GM13976 (cell line): ENCODE measurements around the gene GRN.
A peak's percentile ranks its signal among the peaks of the same experiment; 100 is the strongest.

Experiments used
- DNase-seq: peaks from one replicate; pipeline ENCODE4 v3.0.0; 2012; ENCODE audit warnings: low spot score
- in situ Hi-C: fragments of 300-500 bp; cut with MboI; formaldehyde crosslinking; loops from one replicate; pipeline ENCODE4 v1.12.0; 2022; ENCODE audit warnings: low sequenced_read_pairs, mixed read lengths, inconsistent platforms; ENCODE audit not compliant: unreplicated experiment
- TF ChIP-seq, protein P1 (sequence below): IDR thresholded peaks from 2 replicates; pipeline ENCODE4 v1.5.1; 2012; ENCODE audit warnings: borderline replicate concordance, mild to moderate bottlenecking; ENCODE audit not compliant: insufficient read depth; ENCODE audit errors: extremely low read depth, missing control alignments, control extremely low read depth

Gene GRN

DNA sequence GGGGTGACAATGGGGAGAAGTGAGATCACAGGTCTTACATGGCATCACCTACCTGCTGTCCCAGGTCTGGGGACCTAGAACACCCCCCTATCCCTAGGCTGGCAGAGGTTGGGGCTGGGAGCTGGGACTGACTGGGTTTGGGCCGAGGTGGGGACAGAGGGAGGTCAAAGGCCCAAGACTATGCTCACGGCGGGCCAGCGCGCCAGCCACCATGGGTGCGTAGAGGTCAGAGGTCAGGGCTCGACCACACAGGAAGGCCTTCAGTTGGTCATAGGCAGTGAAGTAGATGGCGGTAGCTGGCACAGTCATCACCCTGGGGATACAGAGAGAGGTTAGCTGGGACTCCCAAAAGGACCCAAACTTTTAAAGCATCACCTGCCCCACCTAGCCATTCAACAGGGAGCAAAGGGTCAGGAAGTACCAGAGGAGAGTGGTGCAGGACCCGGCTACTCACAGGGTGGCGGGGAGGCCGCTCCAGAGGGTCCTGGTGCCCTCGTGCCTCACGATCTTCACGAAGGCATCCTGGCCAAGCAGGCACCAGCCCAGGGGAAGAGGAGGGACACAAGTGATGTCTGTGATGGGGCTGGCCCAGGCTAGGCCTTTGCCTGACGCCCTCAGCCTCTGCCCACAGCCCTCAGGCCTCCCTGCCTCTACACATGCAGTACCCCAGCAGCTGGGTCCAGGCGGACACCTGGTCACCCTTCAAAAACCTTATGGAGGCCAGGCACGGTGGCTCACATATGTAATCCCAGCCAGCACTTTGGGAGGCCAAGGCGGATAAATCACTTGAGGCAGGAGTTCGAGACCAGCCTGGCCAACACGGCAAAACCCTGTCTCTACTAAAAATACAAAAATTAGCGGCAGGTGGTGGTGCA is 23.6 kb upstream of the GRN start:
- in situ Hi-C loops, result no loop called here
- no peak for DNase-seq
- TF ChIP-seq, protein P1, sequence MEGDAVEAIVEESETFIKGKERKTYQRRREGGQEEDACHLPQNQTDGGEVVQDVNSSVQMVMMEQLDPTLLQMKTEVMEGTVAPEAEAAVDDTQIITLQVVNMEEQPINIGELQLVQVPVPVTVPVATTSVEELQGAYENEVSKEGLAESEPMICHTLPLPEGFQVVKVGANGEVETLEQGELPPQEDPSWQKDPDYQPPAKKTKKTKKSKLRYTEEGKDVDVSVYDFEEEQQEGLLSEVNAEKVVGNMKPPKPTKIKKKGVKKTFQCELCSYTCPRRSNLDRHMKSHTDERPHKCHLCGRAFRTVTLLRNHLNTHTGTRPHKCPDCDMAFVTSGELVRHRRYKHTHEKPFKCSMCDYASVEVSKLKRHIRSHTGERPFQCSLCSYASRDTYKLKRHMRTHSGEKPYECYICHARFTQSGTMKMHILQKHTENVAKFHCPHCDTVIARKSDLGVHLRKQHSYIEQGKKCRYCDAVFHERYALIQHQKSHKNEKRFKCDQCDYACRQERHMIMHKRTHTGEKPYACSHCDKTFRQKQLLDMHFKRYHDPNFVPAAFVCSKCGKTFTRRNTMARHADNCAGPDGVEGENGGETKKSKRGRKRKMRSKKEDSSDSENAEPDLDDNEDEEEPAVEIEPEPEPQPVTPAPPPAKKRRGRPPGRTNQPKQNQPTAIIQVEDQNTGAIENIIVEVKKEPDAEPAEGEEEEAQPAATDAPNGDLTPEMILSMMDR, result no peak

DNA sequence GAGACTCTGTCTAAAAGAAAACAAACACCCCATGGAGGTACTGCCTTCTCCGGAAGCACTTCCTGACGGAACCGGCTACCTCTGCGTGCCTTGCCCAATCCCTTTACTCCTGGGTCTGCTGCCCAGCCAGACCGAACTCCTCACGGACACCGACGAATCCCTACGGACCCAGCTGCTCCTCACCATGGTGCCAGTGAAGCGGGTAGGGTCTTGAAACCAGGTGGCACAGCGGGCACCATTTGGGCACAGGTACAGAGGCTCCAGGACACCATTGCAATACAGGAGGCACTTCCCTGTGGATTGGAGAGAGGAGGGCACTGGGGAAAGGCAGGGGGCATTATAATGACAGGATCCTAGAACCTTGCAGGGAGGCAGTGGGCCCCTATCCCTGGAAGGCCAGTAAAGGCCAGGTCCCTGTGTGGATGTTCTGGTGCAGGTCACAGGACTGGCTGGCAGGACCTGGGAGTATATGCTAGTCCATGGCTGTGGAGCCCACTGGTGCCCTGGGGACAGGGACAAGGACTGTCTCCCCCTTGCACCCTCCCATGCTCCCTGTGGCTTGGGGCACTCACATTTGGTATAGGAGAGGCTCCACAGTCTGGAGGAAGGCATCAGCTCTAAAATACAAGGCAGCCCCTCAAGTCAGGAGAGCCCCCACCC is 22.7 kb upstream of the GRN start:
- DNase-seq, result no peak
- in situ Hi-C loops, result no loop called here
- TF ChIP-seq, protein P1, result no peak

DNA sequence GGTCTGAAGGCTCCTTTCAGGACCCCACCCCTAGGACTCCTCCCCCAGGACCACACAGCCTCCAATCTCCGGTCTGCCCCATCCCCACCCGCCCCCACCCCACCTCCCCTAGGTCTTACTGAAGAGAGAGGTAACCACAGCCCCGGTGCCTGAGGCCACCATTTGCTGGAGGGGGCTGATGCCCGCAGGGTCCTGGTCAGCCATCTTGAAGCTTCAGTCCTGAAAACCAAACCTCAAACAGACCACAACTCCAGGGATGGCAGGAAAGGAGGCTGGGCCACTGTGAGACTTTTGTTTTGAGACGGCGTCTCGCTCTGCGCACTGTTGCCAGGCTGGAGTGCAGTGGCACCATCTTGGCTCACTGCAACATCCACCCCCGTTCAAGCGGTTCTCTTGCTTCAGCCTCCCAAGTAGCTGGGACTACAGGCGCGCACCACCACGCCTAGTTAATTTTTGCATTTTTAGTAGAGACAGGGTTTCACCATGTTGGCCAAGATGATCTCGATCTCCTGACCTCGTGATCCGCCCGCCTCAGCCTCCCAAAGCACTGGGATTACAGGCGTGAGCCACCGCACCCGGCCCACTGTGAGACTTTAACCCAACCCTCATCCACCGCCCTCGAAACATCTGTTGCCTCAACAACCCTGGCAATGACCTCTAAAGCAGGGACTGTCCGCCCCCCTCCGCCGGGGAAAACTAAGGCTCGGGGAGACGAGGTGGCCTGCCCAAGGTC is 21.6 kb upstream of the GRN start:
- peak; percentile 6 for DNase-seq
- TF ChIP-seq, protein P1, result no peak
- in situ Hi-C loops, result no loop called here

DNA sequence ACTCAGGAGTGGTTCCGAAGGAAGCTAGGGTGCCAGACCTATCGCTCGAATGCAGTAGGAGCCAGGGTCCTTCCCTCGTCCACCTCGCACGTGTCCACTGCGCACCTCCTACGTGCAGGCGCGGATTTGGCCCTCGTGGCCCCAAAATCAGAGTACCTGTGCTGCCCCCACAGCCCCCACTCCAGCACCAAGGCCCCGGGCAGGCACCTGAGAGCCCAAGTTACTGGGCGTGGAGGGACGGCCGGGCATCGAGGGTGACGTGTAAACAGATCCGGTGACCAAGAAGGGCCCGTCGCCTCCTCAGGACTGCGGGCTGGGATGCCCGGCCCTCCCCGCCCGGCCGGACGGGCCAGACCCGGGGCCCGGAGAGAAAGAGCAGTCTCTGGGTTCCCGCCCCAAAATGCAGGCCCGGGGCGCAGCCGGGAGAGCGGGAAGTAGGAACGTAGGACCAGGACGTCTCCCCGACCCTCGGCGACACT is 21.0 kb upstream of the GRN start:
- DNase-seq, result peak; percentile 40
- TF ChIP-seq, protein P1, result no peak
- in situ Hi-C loops, result no loop called here

DNA sequence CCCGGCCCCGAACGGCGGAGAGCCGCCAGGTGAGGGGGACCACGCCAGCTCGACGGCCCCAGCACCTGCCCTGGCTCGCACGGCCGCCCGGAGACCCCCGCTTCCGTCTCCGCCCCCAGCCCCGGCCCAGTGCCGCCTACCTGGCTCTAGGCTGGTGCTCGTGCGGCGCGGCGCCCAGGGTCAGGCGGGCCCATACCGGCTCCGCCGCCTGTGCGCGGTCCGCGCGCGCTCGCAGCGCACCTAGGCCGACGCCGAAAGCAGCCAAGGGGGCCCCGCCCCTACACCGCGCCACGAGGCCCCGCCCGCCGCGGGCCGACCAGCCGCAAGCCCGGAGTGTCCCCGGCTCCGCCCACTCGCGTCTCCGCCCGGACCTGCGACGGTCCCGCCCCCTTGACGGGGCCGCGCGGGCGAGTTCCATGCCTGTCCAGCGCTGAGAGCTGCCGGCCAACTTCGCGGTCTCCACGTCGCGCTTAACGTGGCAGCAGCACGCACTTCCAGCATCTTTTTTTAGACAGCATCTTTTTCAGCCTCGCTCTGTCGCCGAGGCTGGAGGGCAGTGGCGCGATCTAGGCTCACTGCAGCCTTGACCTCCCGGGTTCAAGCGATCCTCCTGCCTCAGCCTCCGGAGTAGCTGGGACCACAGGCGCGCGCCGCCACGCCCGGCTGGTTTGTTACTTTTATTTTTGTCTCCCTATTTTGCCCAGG is 20.4 kb upstream of the GRN start, which contains the start of gene SLC25A39:
Gene SLC25A39 (minus strand): TSS at position 253 of the 705 bp plus-strand sequence. CDS start 1,261 bp downstream, outside the sequence.
- peak; percentile 95 for DNase-seq
- TF ChIP-seq, protein P1, result no peak
- in situ Hi-C loops, result no loop called here

DNA sequence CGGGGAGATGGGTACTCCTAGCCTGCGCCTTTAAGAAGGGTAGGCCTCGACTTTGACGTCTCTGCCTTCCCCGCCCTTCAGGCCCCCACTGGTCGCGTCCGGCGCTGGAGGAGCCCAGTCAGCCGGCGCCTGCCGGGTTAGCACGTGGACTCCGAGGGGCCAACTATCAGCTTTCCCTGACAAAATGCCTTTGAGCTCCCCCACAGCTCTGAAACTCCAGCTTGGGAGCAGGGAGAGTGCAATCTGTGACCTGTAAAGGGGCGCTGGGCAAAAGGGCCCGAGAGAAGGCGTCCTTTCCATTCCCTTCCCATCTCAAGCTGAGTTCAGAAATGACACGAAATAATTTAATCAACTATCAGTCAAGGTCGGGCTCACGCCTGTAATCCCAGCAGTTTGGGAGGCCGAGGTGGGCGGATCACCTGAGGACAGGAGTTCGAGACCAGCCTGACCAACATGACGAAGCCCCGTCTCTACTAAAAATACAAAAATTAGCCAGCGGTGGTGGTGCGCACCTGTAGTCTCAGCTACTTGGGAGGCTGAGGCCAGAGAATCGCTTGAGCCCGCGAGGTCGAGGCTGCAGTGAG is 18.1 kb upstream of the GRN start:
- in situ Hi-C loops, result no loop called here
- DNase-seq, result peak; percentile 96
- TF ChIP-seq, protein P1, result no peak
